Spleen (tissue), 11 donors: ENCODE measurements around the gene DHX15. TPM values are rescaled to one million over a fixed set of nuclear protein-coding genes. Genes with fewer than 3 reads are reported as not detected.

Source experiments
- DNase-seq: peaks from one replicate; pipeline ENCODE4 v3.0.0-alpha.2; 2020
- H3K27ac ChIP-seq, 8 donors: fragments of 200-600 bp; sonication (generic) in 7 of 8; 1 replicate in 4 of 8; 2 replicates in 4 of 8; pipeline versions ENCODE4 v1.5.0 to v1.8.0; 2016 to 2021; ENCODE audit warnings: inconsistent platforms in 4 of 8, mild to moderate bottlenecking in 4 of 8, moderate library complexity in 1 of 8
- H3K27me3 ChIP-seq, 7 donors: fragments of 200-600 bp; sonication (generic) in 6 of 7; replicated peaks in 1 of 7; 1 replicate in 4 of 7; 2 replicates in 3 of 7; pipeline versions ENCODE4 v1.5.0 to v1.8.0; 2016 to 2021; ENCODE audit warnings: inconsistent platforms in 3 of 7, mild to moderate bottlenecking in 1 of 7
- H3K36me3 ChIP-seq, 6 donors: fragments of 200-600 bp; sonication (generic) in 5 of 6; 1 replicate in 4 of 6; 2 replicates in 2 of 6; pipeline versions ENCODE4 v1.5.0 to v1.8.0; 2016 to 2021; ENCODE audit warnings: inconsistent platforms in 2 of 6
- H3K4me1 ChIP-seq, 6 donors: fragments of 200-600 bp; sonication (generic) in 5 of 6; 1 replicate in 3 of 6; 2 replicates in 3 of 6; pipeline versions ENCODE4 v1.5.0 to v1.8.0; 2016 to 2021; ENCODE audit warnings: inconsistent platforms in 3 of 6
- H3K4me3 ChIP-seq, 8 donors: fragments of 200-600 bp; sonication (generic) in 7 of 8; 1 replicate in 4 of 8; 2 replicates in 4 of 8; pipeline versions ENCODE4 v1.5.0 to v1.8.0; 2016 to 2021; ENCODE audit warnings: inconsistent platforms in 4 of 8, mild to moderate bottlenecking in 4 of 8, moderate library complexity in 2 of 8
- H3K9me3 ChIP-seq, 8 donors: fragments of 200-600 bp; sonication (generic) in 7 of 8; 1 replicate in 4 of 8; 2 replicates in 4 of 8; pipeline versions ENCODE4 v1.5.0 to v1.8.0; 2016 to 2021; ENCODE audit warnings: inconsistent platforms in 4 of 8
- POLR2A ChIP-seq, 3 donors: fragments of 450-650 bp; IDR thresholded peaks; one replicate each; pipeline ENCODE4 v1.5.1; 2017; ENCODE audit warnings: antibody characterized with exemption in 3 of 3, mild to moderate bottlenecking in 1 of 3
- POLR2AphosphoS5 ChIP-seq, 3 donors: sonication (generic); formaldehyde crosslinking; IDR thresholded peaks; one replicate each; pipeline ENCODE4 v1.5.1; 2017; ENCODE audit warnings: antibody characterized with exemption in 3 of 3
- WGBS, 5 donors: extraction: QIAGEN DNeasy Blood & Tissue Kit in 3 of 5; methylation state at CpG; one replicate each; pipeline versions ENCODE4 v1.1.5 to v1.1.7; 2013 to 2018; 5-methylcytosine and 5-hydroxymethylcytosine counted together
- intact Hi-C: fragments of 100-400 bp; cut with DNase I; formaldehyde crosslinking; loops from one replicate; pipeline ENCODE4 v1.15.0; 2023; ENCODE audit warnings: low total_unique reads
- polyA plus RNA-seq, 3 donors: library from polyadenylated mRNA; stranded (reverse); fragments of 200-250 nt; gene quantifications; one replicate each; pipeline ENCODE4 v1.2.1, GENCODE V29; 2013
- total RNA-seq, 7 donors: library from RNA; depleted of rRNA in 3 of 7; stranded (reverse); fragments of >200 nt in 3 of 7; fragmentation: NEBNext Ultra II Directional in 4 of 7; extraction: Animal tissue kit (Norgen Biotek cat#: 25700) in 4 of 7; gene quantifications; one replicate each; pipeline versions ENCODE4 v1.1.0 to v1.2.1, GENCODE V29; 2016 to 2021
- TF ChIP-seq, protein P1 (sequence below), 11 experiments: fragments of 200-600 bp in 7 of 11; fragments of 450-650 bp in 4 of 11; sonication (generic) in 4 of 11; IDR thresholded peaks in 8 of 11; conservative IDR thresholded peaks in 3 of 11; 1 replicate in 7 of 11; 2 replicates in 4 of 11; pipeline versions ENCODE4 v1.4.0 to v1.8.0; 2016 to 2021; ENCODE audit warnings: antibody characterized with exemption in 11 of 11, inconsistent platforms in 4 of 11, mild to moderate bottlenecking in 1 of 11
- donor health status: healthy with polysubstance abuse.
- donor health status: DM: no; HTN: no; CAD: no; lungs with moderate emphysema.
- donor health status: DM: no; HTN: no; CAD: no.
- donor health status: Bipolar disorder and iron deficiency.
- donor health status: healthy.
- donor health status: DM: no; HTN: no; CAD: no.
- donor health status: DM: yes; HTN: yes; CAD: no.

Gene DHX15
- total and polyA plus RNA-seq, 10 donors = 47.5 to 180 (median 119) TPM

DNA sequence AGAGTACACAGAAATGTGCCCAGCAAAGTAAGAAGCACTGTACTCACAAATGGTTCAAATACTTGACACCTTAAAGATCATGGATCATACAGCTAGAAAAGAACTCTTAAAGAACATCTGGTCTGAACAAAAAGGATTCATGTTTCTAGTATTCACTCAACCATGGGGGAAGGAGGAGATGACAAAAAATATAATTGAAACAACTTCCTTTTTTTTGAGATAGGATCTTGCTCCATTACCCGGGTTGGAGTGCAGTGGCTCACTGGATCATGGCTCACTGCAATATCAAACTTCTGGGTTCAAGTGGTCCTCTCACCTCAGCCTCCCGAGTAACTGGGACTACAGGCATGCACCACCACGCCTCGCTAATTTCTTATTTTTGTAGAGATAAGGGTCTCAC, 6.0 kb downstream of the DHX15 start:
- TF ChIP-seq POLR2AphosphoS5 (IDR thresholded peaks at IDR 0.05) (no peak), POLR2A (IDR thresholded peaks at IDR 0.05) (no peak)
- TF ChIP-seq, protein P1, sequence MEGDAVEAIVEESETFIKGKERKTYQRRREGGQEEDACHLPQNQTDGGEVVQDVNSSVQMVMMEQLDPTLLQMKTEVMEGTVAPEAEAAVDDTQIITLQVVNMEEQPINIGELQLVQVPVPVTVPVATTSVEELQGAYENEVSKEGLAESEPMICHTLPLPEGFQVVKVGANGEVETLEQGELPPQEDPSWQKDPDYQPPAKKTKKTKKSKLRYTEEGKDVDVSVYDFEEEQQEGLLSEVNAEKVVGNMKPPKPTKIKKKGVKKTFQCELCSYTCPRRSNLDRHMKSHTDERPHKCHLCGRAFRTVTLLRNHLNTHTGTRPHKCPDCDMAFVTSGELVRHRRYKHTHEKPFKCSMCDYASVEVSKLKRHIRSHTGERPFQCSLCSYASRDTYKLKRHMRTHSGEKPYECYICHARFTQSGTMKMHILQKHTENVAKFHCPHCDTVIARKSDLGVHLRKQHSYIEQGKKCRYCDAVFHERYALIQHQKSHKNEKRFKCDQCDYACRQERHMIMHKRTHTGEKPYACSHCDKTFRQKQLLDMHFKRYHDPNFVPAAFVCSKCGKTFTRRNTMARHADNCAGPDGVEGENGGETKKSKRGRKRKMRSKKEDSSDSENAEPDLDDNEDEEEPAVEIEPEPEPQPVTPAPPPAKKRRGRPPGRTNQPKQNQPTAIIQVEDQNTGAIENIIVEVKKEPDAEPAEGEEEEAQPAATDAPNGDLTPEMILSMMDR (IDR thresholded peaks at IDR 0.05 in 8 of 11, conservative IDR thresholded peaks at IDR 0.05 in 3 of 11) = no peak
- DNase-seq = no peak
- no peaks in the 10 kb centered on the region for H3K27me3 ChIP-seq
- peak overlapping the region in 1 of 8 donors; percentile 2 for H3K27ac ChIP-seq
- H3K4me3 ChIP-seq = no peak overlapping the region
- H3K4me1 ChIP-seq = peaks cover 32 to 93% (median 70%) of the 10 kb centered on the region in 6 donors
- peaks cover 2 to 50% (median 26%) of the 10 kb centered on the region in 6 donors for H3K36me3 ChIP-seq
- 66 to 74% (median 70%) methylated on average over 4 of the region's 4 CpGs for WGBS, 5 donors
- no peaks in the 10 kb centered on the region for H3K9me3 ChIP-seq
- intact Hi-C loops = no loop called here

DNA sequence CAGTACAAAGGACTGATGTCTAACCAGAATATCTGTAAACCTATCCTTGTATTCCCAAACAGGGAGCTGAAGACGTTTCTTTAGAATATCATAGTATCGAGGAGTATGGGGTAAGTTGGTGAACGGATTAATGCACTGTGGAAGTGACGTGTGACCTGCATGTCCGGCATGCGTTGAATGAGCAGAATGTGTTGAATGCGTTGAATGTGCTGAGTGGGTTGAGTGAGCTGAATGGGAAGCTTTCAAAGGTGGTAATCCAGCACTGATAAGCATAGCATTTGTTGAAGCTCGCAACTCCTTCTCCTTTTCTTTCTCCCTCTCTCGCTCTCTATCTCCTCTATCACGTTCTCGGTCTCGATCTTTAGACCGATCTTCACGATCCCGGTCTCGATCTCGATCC, 8.1 kb downstream of the DHX15 start:
- Histone ChIP-seq H3K4me3 (no peak overlapping the region), H3K36me3 (peaks cover 2 to 71% (median 39%) of the 10 kb centered on the region in 6 donors)

DNA sequence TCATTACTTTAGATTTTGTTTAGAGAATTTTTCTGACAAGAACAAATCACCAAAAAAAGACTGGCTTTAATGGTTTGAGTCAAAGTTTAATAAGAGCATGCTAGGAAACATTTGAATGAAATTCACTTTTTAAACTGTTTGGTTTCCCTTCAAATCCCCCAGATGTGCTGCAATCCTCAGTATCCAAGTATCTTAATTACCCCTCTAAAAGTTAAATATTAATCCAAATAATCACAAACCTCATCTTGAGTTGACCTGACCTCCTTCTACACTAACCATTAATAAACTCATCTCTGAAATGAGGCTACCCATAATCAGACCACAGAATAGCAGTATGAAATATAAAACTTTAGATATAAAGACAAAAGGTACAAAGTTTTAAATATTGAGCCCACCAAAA, 10.1 kb downstream of the DHX15 start:
- Histone ChIP-seq H3K4me1 (peaks cover 30 to 93% (median 57%) of the 10 kb centered on the region in 6 donors), H3K27ac (no peak overlapping the region), H3K27me3 (no peaks in the 10 kb centered on the region), H3K9me3 (no peaks in the 10 kb centered on the region), H3K36me3 (peaks cover 2 to 77% (median 46%) of the 10 kb centered on the region in 6 donors), H3K4me3 (no peak overlapping the region)
- DNase-seq = no peak
- intact Hi-C loops = no loop called here
- TF ChIP-seq, protein P1 (IDR thresholded peaks at IDR 0.05 in 8 of 11, conservative IDR thresholded peaks at IDR 0.05 in 3 of 11) = no peak
- TF ChIP-seq POLR2A (IDR thresholded peaks at IDR 0.05) (no peak), POLR2AphosphoS5 (IDR thresholded peaks at IDR 0.05) (no peak)

More for the DNA sequence above, 8.1 kb downstream of the DHX15 start:
- Histone ChIP-seq H3K27ac (no peak overlapping the region), H3K27me3 (no peaks in the 10 kb centered on the region), H3K9me3 (no peaks in the 10 kb centered on the region), H3K4me1 (peaks cover 26 to 93% (median 60%) of the 10 kb centered on the region in 6 donors)
- WGBS, 5 donors = 95 to 97% (median 95%) methylated on average over 17 of the region's 17 CpGs
- DNase-seq = no peak
- TF ChIP-seq POLR2A (IDR thresholded peaks at IDR 0.05) (no peak), POLR2AphosphoS5 (IDR thresholded peaks at IDR 0.05) (no peak)
- TF ChIP-seq, protein P1 (IDR thresholded peaks at IDR 0.05 in 8 of 11, conservative IDR thresholded peaks at IDR 0.05 in 3 of 11) = no peak
- intact Hi-C loops = no loop called here

DNA sequence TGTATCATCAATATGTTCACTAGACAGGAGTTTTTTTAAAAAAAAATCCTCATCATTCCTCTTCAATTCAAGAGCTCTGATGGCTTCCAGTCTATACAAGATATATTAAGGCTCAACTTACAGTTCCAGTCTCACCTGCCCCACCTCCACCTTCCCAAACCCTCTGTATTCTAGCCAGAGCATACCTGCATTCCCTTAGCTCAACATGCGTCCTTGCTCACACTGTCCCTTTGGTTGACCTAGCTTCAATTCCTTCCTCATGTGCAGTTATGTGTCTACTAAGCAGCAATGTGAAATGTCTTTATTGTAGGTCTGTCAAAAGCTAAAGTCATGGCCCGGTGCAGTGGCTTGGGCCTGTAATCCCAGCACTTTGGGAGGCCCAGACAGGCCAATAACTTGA, 10.8 kb downstream of the DHX15 start:
- DNase-seq = no peak
- Histone ChIP-seq H3K9me3 (no peaks in the 10 kb centered on the region), H3K36me3 (peaks cover 2 to 83% (median 48%) of the 10 kb centered on the region in 6 donors), H3K27ac (no peak overlapping the region), H3K27me3 (no peaks in the 10 kb centered on the region), H3K4me1 (peaks cover 26 to 93% (median 57%) of the 10 kb centered on the region in 6 donors), H3K4me3 (no peak overlapping the region)
- intact Hi-C loops = no loop called here
- TF ChIP-seq POLR2A (IDR thresholded peaks at IDR 0.05) = no peak
- TF ChIP-seq POLR2AphosphoS5 (IDR thresholded peaks at IDR 0.05) = no peak
- TF ChIP-seq, protein P1 (IDR thresholded peaks at IDR 0.05 in 8 of 11, conservative IDR thresholded peaks at IDR 0.05 in 3 of 11) = no peak
- WGBS, 5 donors = 47 to 50% (median 50%) methylated on average over 2 of the region's 2 CpGs
